ENCODE data around the gene TTLL11.

Gene TTLL11

GRCh38 chr9:121830441-121831140, 262.5 kb downstream of the TTLL11 start:
- no peak for DNase-seq (ENCODE audit: low read depth)

DNA sequence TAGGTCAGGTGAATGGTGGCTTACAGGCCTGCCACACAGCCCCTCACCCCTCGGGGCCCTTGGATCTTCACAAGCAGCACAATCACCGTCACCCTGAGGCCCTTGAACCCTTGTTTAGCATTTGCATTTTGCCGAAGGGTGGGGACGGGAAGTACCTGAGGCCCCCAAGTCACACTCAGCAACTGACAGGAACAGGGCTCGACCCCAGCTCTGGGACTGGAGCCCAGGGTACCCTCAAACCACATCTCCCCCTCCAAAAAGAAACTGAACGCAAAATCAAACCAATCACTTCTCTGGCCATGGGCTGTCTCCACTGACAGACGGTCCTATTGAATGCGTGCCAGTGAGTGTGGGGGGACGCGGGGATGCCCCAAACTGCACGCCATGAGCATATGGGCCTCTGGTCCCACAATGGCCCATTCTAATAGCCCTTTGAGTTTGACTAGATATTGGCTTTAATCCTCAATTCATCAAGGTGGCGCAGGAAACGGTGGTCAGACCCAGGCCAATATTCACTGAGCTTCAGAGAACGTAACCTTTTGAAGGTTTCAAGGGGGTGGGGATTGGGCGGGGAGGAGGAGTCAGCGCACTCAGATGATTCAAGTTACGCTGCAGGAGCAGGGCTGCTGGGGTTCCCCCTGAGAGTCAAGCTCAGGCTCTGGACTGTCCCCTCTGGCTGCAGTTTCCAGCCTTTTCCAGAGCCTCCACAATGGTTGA, 265.7 kb downstream of the TTLL11 start:
- no peak for DNase-seq (ENCODE audit: low read depth)

- DNase-seq (ENCODE audit: low read depth): no peak
Observed at GRCh38 chr9:121826711-121827110, 266.4 kb downstream of the TTLL11 start.

GRCh38 chr9:121825031-121825691, 267.9 kb downstream of the TTLL11 start:
- no peak for DNase-seq (ENCODE audit: low read depth)

DNA sequence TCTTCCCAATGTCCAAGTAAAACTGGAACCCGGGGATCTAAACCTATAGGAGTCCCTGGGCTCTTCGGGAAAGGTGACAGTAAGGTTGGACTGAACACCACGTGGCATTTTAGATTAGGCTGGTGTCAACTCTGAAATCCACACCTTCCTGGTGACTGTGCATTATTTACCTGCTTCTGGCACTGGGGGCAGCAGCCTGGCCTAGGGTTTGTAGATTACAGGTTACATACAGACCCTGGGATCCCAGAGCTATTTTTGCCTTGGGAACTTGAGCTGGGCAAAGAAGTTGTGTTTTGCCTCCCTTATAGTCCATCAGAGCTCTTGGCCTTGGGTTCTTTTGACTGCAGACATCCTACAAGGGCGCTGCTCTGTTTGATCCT, 268.5 kb downstream of the TTLL11 start:
- no peak for DNase-seq (ENCODE audit: low read depth)

DNA sequence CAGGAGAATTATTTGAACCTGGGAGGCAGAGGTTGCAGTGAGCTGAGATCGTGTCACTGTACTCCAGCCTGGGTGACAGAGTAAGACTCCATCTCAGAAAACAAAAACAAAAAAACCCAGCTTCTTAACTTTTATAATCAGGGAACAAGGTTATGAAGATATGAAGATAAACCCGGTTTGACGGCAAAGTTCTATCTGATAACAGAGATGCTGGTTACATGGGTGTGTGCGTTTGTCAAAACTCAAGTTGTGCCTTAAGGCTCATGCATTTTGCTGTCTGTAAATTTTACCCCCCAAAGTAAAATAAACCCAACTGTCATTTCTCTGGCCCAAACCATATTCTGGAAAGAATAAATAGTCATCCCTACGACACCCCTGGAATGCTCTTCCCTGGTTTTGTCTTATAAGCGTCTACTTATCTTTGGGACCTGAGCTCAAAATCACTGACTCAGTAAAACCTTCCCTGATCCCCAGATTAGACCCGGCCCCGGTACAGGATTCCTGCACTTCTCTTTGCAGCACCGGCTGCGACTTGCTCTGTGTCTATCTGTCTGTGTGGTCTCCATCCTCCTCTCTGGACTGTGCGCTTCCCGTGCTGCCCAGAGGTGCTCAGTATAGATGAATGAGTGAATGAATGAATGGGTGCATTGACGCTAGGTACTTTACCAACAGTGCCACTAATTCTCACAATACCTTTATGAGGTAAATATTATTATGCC, 269.5 kb downstream of the TTLL11 start:
- DNase-seq (ENCODE audit: low read depth): no peak

DNA sequence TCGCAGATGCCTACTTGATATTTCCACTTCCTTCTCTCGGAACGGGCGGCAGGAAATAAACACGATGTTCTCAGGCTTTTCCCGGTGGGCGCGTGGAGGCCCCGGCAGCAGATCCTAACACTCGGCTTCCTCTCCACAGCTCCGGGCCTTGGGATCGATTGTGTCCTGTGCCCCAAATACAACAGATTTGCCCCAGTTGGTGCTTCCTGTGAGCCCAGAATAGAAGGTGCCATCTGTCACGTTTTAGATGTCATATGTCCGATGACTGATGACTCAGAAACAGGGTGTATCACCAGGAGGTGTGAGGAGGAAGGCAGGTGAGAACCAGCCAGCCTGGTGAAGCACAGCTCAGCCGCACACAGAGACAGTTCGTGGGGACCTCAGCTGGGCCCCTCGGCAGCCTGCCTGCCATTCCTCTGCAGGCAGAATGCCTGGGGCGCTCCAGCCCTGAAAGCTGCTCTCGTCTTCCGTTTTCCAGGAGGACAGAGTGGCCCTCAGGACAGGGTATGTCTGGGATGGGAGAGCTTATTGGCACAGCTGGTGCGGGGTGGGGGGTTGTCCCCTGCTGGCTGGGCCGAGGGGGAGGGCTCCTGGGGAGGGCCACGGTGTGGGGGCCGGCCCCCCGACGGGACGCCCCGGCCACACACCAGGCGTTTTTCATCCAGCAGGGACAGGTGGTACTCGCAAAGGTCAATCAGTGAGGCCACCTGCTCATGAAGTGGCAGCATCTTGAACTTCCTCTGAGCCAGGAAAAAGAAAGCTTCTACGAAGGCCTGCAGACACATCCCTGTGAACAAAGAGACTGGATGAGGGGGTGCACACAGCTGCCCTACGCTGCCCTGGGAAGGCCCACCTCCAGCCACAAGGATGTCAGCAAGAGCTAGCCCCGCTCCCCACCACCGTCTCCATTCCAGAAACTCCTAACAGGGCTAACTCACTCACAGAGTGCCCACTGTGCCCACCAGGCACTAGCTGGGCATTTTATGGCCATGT, 270.7 kb downstream of the TTLL11 start:
- DNase-seq (ENCODE audit: low read depth): no peak

DNA sequence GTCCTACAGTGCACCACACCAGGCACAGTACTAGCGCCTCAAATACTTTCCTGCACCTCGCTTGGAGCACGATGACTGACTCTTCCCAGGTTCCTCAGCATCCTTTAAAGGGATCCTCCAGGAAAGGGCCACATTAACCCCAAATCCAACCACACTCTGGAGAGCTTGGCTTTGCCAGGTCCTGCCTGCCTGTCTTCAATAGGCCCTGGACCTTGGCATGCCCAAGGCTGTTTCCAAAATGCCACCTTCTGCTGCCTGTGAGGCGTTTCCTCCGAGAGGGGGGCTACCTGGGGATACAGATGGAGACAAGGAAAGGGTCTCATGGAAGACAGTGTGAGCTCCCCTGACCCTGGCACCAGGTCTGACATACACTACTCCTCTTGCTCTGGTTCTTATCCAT, 271.8 kb downstream of the TTLL11 start:
- no peak for DNase-seq (ENCODE audit: low read depth)

DNA sequence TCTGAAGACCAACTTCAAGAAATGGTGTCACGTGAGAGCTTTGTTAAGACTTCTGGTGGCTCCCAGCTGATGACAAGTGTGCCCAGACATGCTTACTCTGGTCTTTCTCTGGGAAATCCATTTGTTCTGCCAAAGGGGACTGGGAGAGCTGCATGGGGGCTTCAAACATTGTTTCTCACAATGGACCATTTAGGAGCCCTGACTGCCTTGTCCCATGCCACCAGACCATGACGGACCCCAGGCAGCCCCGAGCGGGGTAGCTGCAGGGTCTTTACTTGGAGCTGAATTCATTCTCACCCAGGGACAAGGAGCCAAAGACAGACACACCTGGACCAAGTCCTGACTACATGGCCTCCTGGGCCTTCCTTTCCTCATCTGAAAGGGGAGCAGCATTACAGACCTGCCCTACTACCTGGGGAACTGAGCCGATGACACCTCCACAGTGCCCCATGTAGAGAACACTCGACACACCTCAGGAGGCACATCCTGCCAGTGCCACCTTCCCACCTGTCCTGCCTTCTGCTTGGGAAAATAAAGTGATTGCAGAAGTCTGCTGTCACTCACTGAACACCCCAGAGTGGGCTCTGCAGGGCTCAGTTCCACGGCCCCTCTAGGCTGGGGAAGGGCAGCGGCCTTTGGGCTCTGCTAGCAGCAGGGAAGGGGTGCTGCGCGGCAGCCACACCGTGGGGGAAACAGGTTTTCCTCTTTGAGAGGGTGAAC, 272.7 kb downstream of the TTLL11 start:
- no peak for DNase-seq (ENCODE audit: low read depth)

DNA sequence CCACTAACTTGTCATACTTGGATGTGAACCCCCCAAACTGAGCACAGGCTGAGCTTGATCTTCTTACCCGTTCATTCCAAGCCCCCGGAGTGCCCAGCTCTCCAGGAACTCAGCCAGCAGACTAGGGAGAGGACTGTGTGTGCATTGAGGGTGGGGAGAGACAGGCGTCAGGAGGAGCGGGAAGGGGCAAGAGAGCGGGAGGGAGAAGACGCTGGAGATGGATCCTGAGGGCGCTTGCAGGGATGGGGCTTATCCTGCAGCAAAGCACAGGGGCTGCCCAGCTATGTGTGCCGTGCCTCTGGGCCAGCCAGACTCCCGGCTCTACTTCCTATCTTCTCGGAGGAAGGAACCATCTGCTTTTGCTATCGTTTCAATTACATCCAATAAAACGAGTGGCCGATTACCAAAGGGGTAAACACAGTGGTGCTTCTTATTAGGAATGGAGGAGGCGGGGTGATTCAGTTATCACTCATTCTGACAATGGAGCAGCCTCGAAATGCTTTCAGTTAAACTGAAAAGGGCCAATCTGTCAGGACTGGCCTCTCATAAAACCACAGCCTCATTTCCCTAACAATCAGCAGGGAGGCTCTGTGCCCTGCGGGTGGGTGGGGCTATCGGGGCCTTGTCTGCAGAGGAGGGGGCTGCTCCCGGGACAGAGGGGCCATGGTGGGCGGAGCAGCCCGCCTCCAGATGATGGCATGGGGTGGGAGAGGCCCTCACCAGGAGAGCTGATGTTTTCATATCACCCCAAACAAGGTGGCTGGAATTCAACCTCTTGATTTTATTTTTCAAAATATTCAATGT, 273.5 kb downstream of the TTLL11 start:
- no peak for DNase-seq (ENCODE audit: low read depth)

DNA sequence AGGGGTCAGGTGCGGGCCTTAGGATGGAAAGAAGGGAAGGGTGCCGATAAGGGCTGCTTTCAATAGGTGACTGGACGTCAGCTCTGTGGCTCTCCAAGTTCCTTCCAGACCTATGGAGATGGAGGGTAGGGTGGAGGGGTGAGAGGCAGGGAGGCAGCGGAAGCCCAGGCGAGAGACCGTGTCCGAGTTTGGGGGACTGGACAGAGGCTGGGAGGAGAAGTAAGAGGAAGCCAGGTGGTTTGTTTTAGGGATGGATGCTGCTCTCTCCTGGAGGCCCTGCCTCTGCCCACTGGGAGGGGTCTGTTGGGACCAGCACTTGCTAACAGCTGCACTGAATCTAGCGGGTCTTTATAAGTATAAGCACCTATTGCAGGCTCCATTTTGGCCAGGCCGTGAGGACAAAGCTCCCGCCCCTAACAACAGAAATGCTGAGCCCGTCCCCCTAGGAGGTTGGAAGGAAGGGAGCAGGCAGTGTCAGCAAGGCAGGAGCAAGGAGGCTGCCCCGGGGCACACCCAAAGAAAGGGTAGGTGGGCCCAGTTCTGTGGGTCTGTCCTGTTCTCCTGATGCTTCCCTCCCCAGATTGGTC, 274.2 kb downstream of the TTLL11 start:
- no peak for DNase-seq (ENCODE audit: low read depth)

DNA sequence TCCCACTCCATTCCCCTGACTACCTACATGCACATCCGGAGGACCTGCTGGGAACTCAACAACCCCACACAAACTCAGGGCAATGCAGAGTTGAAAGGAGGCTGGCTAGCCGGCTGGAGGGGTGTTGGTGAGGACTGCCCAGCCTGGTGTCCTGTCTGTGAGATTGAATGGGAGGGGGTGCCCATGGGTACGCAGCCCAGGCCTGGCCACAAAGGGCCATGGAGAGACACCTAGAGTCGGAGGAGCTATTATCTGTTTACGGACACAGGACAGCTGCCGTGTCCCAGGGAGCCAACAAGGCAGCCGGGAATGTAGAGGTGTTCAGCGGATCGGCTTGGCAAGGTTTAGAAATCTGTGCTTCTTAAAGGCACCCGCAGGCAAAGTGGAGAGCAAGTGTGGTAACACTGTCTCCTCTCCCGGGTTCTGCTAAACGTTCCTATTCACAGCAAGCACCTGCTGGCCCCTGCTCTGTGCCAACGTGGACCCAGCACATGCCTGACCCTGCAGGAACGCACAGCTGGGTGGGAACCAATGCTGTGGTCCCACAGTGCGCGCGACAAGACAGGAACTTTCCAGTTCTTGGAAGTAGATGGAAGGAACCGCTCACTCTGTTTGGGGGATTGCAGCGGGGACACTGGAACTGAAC, 275.0 kb downstream of the TTLL11 start:
- no peak for DNase-seq (ENCODE audit: low read depth)

DNA sequence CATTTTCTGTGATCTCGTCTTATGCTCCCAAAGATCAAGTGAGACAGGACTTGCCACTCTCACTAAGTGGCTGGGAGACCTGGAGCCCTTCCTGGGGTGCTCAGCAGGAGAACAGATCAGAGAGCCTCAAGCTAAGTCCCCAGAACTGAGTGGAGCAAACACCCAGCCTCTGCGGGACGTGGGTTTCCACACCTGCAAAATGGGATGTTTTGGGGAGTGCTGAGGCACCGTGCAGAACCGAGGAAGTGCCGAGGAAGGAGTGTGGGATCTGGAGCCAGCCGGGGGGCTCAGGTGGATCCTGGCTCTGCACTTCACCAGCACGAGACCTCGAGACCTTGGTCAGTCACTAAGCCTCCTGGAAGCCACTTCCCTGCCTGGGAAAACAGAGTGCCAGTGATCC, 275.6 kb downstream of the TTLL11 start:
- DNase-seq (ENCODE audit: low read depth): no peak

GRCh38 chr9:121816845-121817450, 276.2 kb downstream of the TTLL11 start:
- DNase-seq (ENCODE audit: low read depth): no peak

GRCh38 chr9:121816449-121816817, 276.7 kb downstream of the TTLL11 start:
- no peak for DNase-seq (ENCODE audit: low read depth)

DNA sequence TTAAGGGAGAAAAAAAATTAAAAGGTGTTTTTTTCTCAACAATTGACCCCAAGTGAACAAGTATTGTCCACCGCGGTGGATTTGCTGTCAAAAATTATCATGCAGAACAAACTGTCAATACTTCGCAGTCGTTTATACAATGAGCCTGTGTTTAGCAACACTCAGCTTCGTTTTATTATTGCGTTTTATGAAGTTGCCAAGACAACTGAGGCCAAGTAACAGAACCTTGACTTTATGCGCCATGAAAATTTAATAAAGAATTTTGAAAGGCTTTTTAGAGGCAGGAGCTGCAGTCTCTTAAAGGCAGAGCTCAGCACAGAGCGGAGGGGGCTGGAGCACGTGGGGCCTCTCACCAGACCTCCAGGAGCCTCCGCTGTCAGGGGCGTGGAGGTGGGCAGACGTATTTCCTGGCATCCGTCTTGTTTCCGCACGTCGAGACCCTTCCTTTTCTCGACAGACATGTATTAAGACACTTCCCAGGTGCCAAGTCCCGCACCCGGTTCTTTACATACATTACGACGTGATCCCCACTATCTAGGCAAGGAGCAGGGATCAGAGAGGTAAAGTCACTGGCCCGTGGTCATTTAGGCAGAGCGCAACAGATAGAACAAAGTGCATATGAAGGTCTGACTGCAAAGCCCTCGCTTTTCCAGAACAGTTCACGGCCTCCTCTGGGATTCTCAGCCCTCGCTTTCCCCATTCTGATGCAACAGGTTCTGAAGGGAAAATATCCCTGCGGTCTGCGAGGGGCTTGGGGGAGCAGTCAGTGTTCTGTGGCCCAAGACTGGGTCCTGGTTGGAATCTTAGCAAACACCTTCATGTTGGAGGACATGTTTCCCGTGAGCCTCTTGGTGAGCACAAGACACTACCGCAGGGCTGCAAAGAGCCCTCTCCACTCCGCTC, 277.3 kb downstream of the TTLL11 start:
- no peak for DNase-seq (ENCODE audit: low read depth)

- DNase-seq (ENCODE audit: low read depth): no peak
Observed at GRCh38 chr9:121815084-121815483, 278.0 kb downstream of the TTLL11 start.

DNA sequence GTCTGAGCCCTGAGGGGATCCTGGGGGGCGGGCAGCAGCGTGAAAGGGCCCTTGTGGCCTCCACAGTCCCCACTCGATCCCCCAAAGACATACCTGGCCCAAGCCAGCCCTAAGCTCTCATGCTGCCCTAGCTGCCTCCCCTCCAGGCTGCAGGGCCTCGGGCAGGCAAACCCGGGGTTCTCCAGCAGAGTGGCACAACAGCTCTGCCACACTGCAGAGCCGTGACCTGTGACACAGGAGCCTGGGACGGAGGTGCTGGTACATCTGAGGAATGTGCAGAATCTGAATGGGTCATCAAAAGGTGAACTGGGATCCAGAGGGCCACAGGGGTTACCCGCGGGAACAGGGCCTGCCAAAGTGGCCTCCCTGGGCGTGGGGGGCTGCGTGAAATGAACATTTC, 278.5 kb downstream of the TTLL11 start:
- no peak for DNase-seq (ENCODE audit: low read depth)

Measured in activated T-cell treated with anti-CD3 and anti-CD28 coated beads for 1 hour (primary cell).